Caco-2 (cell line): Measurements from ENCODE around the gene TRPM1. TPM values are rescaled to one million over a fixed set of nuclear protein-coding genes. Genes with fewer than 3 reads are reported as not detected.

Experiments used
- BruUV-seq: library from RNA; stranded (reverse); fragments of 400-500 nt; replicated peaks from 2 replicates; lab custom pipeline; 2021; lab: Mats Ljungman, UMichigan
- CTCF ChIA-PET: fragments of 300-600 bp; sonication (Branson Sonifier 250); formaldehyde crosslinking; loops from one replicate; lab custom pipeline; 2022; ENCODE audit warnings: antibody characterized with exemption; lab: Charles Lee
- POLR2A ChIA-PET: fragments of 300-600 bp; sonication (Branson Sonifier 250); formaldehyde crosslinking; loops from one replicate; lab custom pipeline; 2022; ENCODE audit warnings: antibody characterized with exemption; lab: Charles Lee
- DNase-seq, 2 experiments: peaks; one replicate each; pipeline versions ENCODE4 v3.0.0 to v3.0.0-alpha.2; 2020 to 2022
- H3K27me3 ChIP-seq: replicated peaks from 2 replicates; pipeline ENCODE4 v1.6.0; 2011; ENCODE audit warnings: low read length; ENCODE audit not compliant: control insufficient read depth, insufficient read depth
- H3K36me3 ChIP-seq: 2 replicates; pipeline ENCODE4 v1.5.1; 2011; ENCODE audit warnings: low read length; ENCODE audit not compliant: control insufficient read depth, insufficient read depth
- H3K4me1 ChIP-seq: fragments of 250-450 bp; sonication (Bioruptor Pico); 2 replicates; pipeline ENCODE4 v1.5.1; 2020; ENCODE audit warnings: mild to moderate bottlenecking
- H3K4me3 ChIP-seq: 2 replicates; pipeline ENCODE4 v1.5.1; 2011; ENCODE audit warnings: low read depth, mild to moderate bottlenecking, control low read depth, low read length
- H3K9me3 ChIP-seq: fragments of 250-450 bp; sonication (Bioruptor Pico); 2 replicates; pipeline ENCODE4 v1.5.1; 2020; ENCODE audit warnings: mild to moderate bottlenecking, moderate library complexity
- H3K27ac Mint-ChIP-seq: one replicate; pipeline ENCODE4 v1.8.0; 2022; ENCODE audit warnings: mixed read lengths; ENCODE audit not compliant: unreplicated experiment
- H3K27me3 Mint-ChIP-seq: one replicate; pipeline ENCODE4 v1.8.0; 2022; ENCODE audit warnings: mixed read lengths; ENCODE audit not compliant: insufficient read depth, unreplicated experiment
- H3K36me3 Mint-ChIP-seq: one replicate; pipeline ENCODE4 v1.8.0; 2022; ENCODE audit warnings: mild to moderate bottlenecking, mixed read lengths; ENCODE audit not compliant: insufficient read depth, unreplicated experiment
- H3K4me1 Mint-ChIP-seq: one replicate; pipeline ENCODE4 v1.8.0; 2022; ENCODE audit warnings: low read depth, mixed read lengths; ENCODE audit not compliant: unreplicated experiment
- H3K4me3 Mint-ChIP-seq: one replicate; pipeline ENCODE4 v1.8.0; 2022; ENCODE audit warnings: mild to moderate bottlenecking, moderate library complexity, mixed read lengths; ENCODE audit not compliant: unreplicated experiment
- H3K9me3 Mint-ChIP-seq: one replicate; pipeline ENCODE4 v1.8.0; 2022; ENCODE audit warnings: mixed read lengths; ENCODE audit not compliant: unreplicated experiment
- CTCF ChIP-seq, 2 experiments: fragments of 200-600 bp in 1 of 2; IDR thresholded peaks; 1 replicate in 1 of 2; 2 replicates in 1 of 2; pipeline versions ENCODE4 v1.5.1 to v1.8.0; 2011 to 2022; ENCODE audit warnings: antibody characterized with exemption in 1 of 2, control low read depth in 1 of 2, inconsistent platforms in 1 of 2, low read depth in 1 of 2, low read length in 1 of 2, mild to moderate bottlenecking in 1 of 2, moderate library complexity in 1 of 2; ENCODE audit not compliant: insufficient read depth in 1 of 2, severe bottlenecking in 1 of 2, unreplicated experiment in 1 of 2
- intact Hi-C: fragments of 100-400 bp; cut with micrococcal nuclease; formaldehyde crosslinking; loops from one replicate; pipeline ENCODE4 v1.10.0; 2022; ENCODE audit not compliant: unreplicated experiment
- total RNA-seq: library from RNA; stranded (reverse); gene quantifications from 2 replicates; pipeline ENCODE4 v1.2.3, GENCODE V29; 2022

The TRPM1 gene
- total RNA-seq, 1 experiment from 2014 or later = not detected

- Mint-ChIP-seq H3K27ac (no peak overlapping the region), H3K27me3 (no peaks in the 10 kb centered on the region), H3K9me3 (no peaks in the 10 kb centered on the region), H3K4me3 (no peak overlapping the region), H3K4me1 (peaks cover 19% of the 10 kb centered on the region), H3K36me3 (no peaks in the 10 kb centered on the region)
- intact Hi-C loops = no loop called here
- no peak overlapping the region for H3K4me3 ChIP-seq
- no peak for TF ChIP-seq CTCF (IDR thresholded peaks at IDR 0.05; ENCODE audit: insufficient read depth in 1 of 2, low read depth in 1 of 2, low read length in 1 of 2, severe bottlenecking in 1 of 2, unreplicated experiment in 1 of 2)
- no TSS peak for BruUV-seq
- CTCF ChIA-PET = no interaction called here
- no peaks in the 10 kb centered on the region for H3K9me3 ChIP-seq
- no peaks in the 10 kb centered on the region for H3K27me3 ChIP-seq
- peaks cover 10% of the 10 kb centered on the region for H3K4me1 ChIP-seq
- H3K36me3 ChIP-seq = no peaks in the 10 kb centered on the region
- DNase-seq = no peak
- POLR2A ChIA-PET = no interaction called here
Observed at GRCh38 chr15:31074321-31074720, 27.2 kb downstream of the TRPM1 start.

- Histone ChIP-seq H3K4me1 (peaks cover 3% of the 10 kb centered on the region; the same call in 1 of the 2 replicates), H3K9me3 (no peaks in the 10 kb centered on the region), H3K4me3 (no peak overlapping the region), H3K36me3 (no peaks in the 10 kb centered on the region), H3K27me3 (no peaks in the 10 kb centered on the region)
- Mint-ChIP-seq H3K27ac (no peak overlapping the region), H3K27me3 (no peaks in the 10 kb centered on the region), H3K4me1 (peaks cover 2% of the 10 kb centered on the region), H3K9me3 (no peaks in the 10 kb centered on the region), H3K4me3 (no peak overlapping the region), H3K36me3 (no peaks in the 10 kb centered on the region)
- no peak for DNase-seq
- ChIA-PET CTCF (no interaction called here), POLR2A (no interaction called here)
- no peak for TF ChIP-seq CTCF (IDR thresholded peaks at IDR 0.05; ENCODE audit: insufficient read depth in 1 of 2, low read depth in 1 of 2, low read length in 1 of 2, severe bottlenecking in 1 of 2, unreplicated experiment in 1 of 2)
- intact Hi-C loops = no loop called here
- BruUV-seq = no TSS peak
Observed at GRCh38 chr15:31070867-31071266, 30.7 kb downstream of the TRPM1 start.

- Mint-ChIP-seq H3K27me3 (no peaks in the 10 kb centered on the region), H3K9me3 (no peaks in the 10 kb centered on the region), H3K36me3 (no peaks in the 10 kb centered on the region), H3K4me3 (no peak overlapping the region), H3K4me1 (peaks cover 8% of the 10 kb centered on the region), H3K27ac (no peak overlapping the region)
- intact Hi-C loops = loop anchor here (2.0 kb wide), 1 partner anchor 27 kb away; no protein-coding TSS in a partner anchor
- no peaks in the 10 kb centered on the region for H3K27me3 ChIP-seq
- BruUV-seq = no TSS peak
- no peaks in the 10 kb centered on the region for H3K36me3 ChIP-seq
- POLR2A ChIA-PET = interaction anchor here (0.6 kb wide), 1 partner anchor 88 kb away, joined by 3 read pairs; no protein-coding TSS in a partner anchor
- CTCF ChIA-PET = no interaction called here
- no peaks in the 10 kb centered on the region for H3K9me3 ChIP-seq
- no peak overlapping the region for H3K4me3 ChIP-seq
- no peak for TF ChIP-seq CTCF (IDR thresholded peaks at IDR 0.05; ENCODE audit: insufficient read depth in 1 of 2, low read depth in 1 of 2, low read length in 1 of 2, severe bottlenecking in 1 of 2, unreplicated experiment in 1 of 2)
- no peak for DNase-seq
- H3K4me1 ChIP-seq = peaks cover 3% of the 10 kb centered on the region; the same call in 1 of the 2 replicates
Observed at GRCh38 chr15:31069360-31070000, 32.0 kb downstream of the TRPM1 start.
